GM12878 (cell line): ENCODE results near the gene LASP1. TPM values are rescaled to one million over a fixed set of nuclear protein-coding genes. Genes with fewer than 3 reads are reported as not detected.

Experiments used
- ATAC-seq: fragments of 200-7000 bp; cut with Tn5 transposase; 3 replicates; pipeline ENCODE4 v1.9.1; 2020; ENCODE audit warnings: mild to moderate bottlenecking, moderate library complexity
- BruUV-seq: library from RNA; stranded (reverse); fragments of 400-500 nt; replicated peaks from 2 replicates; lab custom pipeline; 2021; lab: Mats Ljungman, UMichigan
- CTCF ChIA-PET: fragments of 300-600 bp; sonication (Branson Sonifier 250); formaldehyde crosslinking; extraction: SDS; loops from one replicate; lab custom pipeline; 2021; ENCODE audit warnings: inconsistent platforms; lab: Yijun Ruan, JAX
- POLR2A ChIA-PET: fragments of 350-600 bp; formaldehyde crosslinking; extraction: SDS; loops from one replicate; lab custom pipeline; 2021; ENCODE audit warnings: inconsistent platforms; lab: Charles Lee
- RAD21 ChIA-PET: fragments of 300-600 bp; sonication (Branson Sonifier 250); formaldehyde crosslinking; loops from one replicate; lab custom pipeline; 2023; ENCODE audit warnings: antibody characterized with exemption; ENCODE audit not compliant: unreplicated experiment; lab: Charles Lee
- SMC1A ChIA-PET: fragments of 300-600 bp; sonication (Branson Sonifier 250); formaldehyde crosslinking; loops from one replicate; lab custom pipeline; 2023; ENCODE audit not compliant: unreplicated experiment, uncharacterized antibody; lab: Charles Lee
- DNase-seq: peaks from one replicate; pipeline ENCODE4 v3.0.0-alpha.2; 2011; ENCODE audit warnings: low read depth, low spot score
- FAIRE-seq: peaks from 3 replicates; lab custom pipeline; 2011; peaks lifted over from hg19 to GRCh38; lab: Jason Lieb, UNC
- H2AFZ ChIP-seq: 2 replicates; pipeline ENCODE4 v1.6.0; 2011; ENCODE audit warnings: low read depth, low read length, control low read depth; ENCODE audit not compliant: control insufficient read depth
- H3K27ac ChIP-seq: 2 replicates; pipeline ENCODE4 v1.5.1; 2011; ENCODE audit warnings: control low read depth; ENCODE audit not compliant: control insufficient read depth, insufficient read depth
- H3K27me3 ChIP-seq, 2 experiments: replicated peaks in 1 of 2; 2 replicates each; pipeline versions ENCODE4 v1.6.0 to v1.6.1; 2011; ENCODE audit warnings: low read length in 1 of 2; ENCODE audit not compliant: control insufficient read depth in 2 of 2, insufficient read depth in 2 of 2
- H3K36me3 ChIP-seq, 2 experiments: 2 replicates each; pipeline ENCODE4 v1.5.1; 2011; ENCODE audit warnings: low read length in 1 of 2; ENCODE audit not compliant: control insufficient read depth in 2 of 2, insufficient read depth in 2 of 2
- H3K4me1 ChIP-seq: 2 replicates; pipeline ENCODE4 v1.6.1; 2011; ENCODE audit warnings: mild to moderate bottlenecking, low read length, moderate library complexity, mixed read lengths; ENCODE audit not compliant: control insufficient read depth, insufficient read depth
- H3K4me2 ChIP-seq: 2 replicates; pipeline ENCODE4 v1.6.0; 2011; ENCODE audit warnings: control low read depth; ENCODE audit not compliant: control insufficient read depth, insufficient read depth
- H3K4me3 ChIP-seq: fragments of 200-600 bp; sonication (generic); 2 replicates; pipeline ENCODE4 v1.5.1; 2016
- H3K79me2 ChIP-seq: 2 replicates; pipeline ENCODE4 v1.6.0; 2011; ENCODE audit warnings: low read length; ENCODE audit not compliant: control insufficient read depth, insufficient read depth
- H3K9ac ChIP-seq: 2 replicates; pipeline ENCODE4 v1.8.0; 2011; ENCODE audit warnings: low read length, control low read depth, mixed read lengths; ENCODE audit not compliant: control insufficient read depth, insufficient read depth
- H3K9me3 ChIP-seq: replicated peaks from 3 replicates; pipeline ENCODE4 v1.5.1; 2011; ENCODE audit warnings: mild to moderate bottlenecking, low read length; ENCODE audit not compliant: control insufficient read depth, insufficient read depth
- H4K20me1 ChIP-seq: 2 replicates; pipeline ENCODE4 v1.6.0; 2011; ENCODE audit not compliant: control insufficient read depth, insufficient read depth
- BCL11A ChIP-seq: IDR thresholded peaks from 2 replicates; pipeline ENCODE4 v1.6.1; 2011; ENCODE audit warnings: low read depth, low read length
- DPF2 ChIP-seq: fragments of 450-650 bp; IDR thresholded peaks from 2 replicates; pipeline ENCODE4 v1.6.1; 2017; ENCODE audit warnings: mild to moderate bottlenecking
- FOXK2 ChIP-seq: fragments of 450-650 bp; IDR thresholded peaks from 2 replicates; pipeline ENCODE4 v1.6.1; 2017; ENCODE audit warnings: mild to moderate bottlenecking, moderate library complexity
- HDAC2 ChIP-seq: fragments of 200-600 bp; sonication (generic); IDR thresholded peaks from 2 replicates; pipeline ENCODE4 v1.6.1; 2017
- NFIC ChIP-seq: IDR thresholded peaks from 2 replicates; pipeline ENCODE4 v1.6.1; 2012; ENCODE audit warnings: low read depth, mild to moderate bottlenecking, inconsistent platforms, low read length, moderate library complexity
- RFX5 ChIP-seq: IDR thresholded peaks from 2 replicates; pipeline ENCODE4 v1.6.1; 2011; ENCODE audit warnings: low read depth, low read length, improper control_type of control experiment
- ZNF217 ChIP-seq: fragments of 450-650 bp; IDR thresholded peaks from 2 replicates; pipeline ENCODE4 v1.6.1; 2017; ENCODE audit warnings: antibody characterized with exemption, mild to moderate bottlenecking
- WGBS: methylation state at CpG from one replicate; pipeline ENCODE4 v1.1.6; 2016; ENCODE audit warnings: low lambda C conversion rate; ENCODE audit not compliant: insufficient replicate concordance, insufficient coverage; ENCODE audit errors: missing lambda C conversion rate; 5-methylcytosine and 5-hydroxymethylcytosine counted together
- in situ Hi-C: fragments of 300-500 bp; cut with MboI; formaldehyde crosslinking; loops from 9 replicates; pipeline ENCODE4 v1.14.3; 2018; ENCODE audit warnings: mixed read lengths
- intact Hi-C: fragments of 100-400 bp; cut with micrococcal nuclease; formaldehyde crosslinking; loops from one replicate; pipeline ENCODE4 v1.14.2; 2022; ENCODE audit not compliant: unreplicated experiment
- polyA plus RNA-seq, 11 experiments: library from polyadenylated mRNA; depleted of rRNA in 4 of 11; unstranded in 6 of 11; stranded (reverse) in 5 of 11; fragments of >200 nt; fragmentation: Nextera tagmentation in 4 of 11; fragmentation: Illumina TruSeq in 1 of 11; extraction: Ambion mirVana in 4 of 11; extraction: Trizol in 1 of 11; gene quantifications; 1 replicate in 1 of 11; 2 replicates in 10 of 11; pipeline versions ENCODE4 v1.2.1 to v1.2.3, GENCODE V29; 2011 to 2016; ENCODE audit warnings: inconsistent platforms in 2 of 11, missing spikeins in 2 of 11, low read depth in 1 of 11
- total RNA-seq, 4 experiments: library from RNA; depleted of rRNA in 3 of 4; stranded (reverse); fragments of >200 nt in 3 of 4; fragmentation: Illumina TruSeq in 1 of 4; extraction: Trizol in 1 of 4; gene quantifications; 2 replicates each; pipeline versions ENCODE4 v1.2.1 to v1.2.3, GENCODE V29; 2013 to 2021
- TF ChIP-seq, protein P1 (sequence below): IDR thresholded peaks from 2 replicates; pipeline ENCODE4 v1.6.1; 2012; ENCODE audit warnings: low read length, inconsistent platforms
- TF ChIP-seq, protein P2 (sequence below): IDR thresholded peaks from 2 replicates; pipeline ENCODE4 v1.6.1; 2011; ENCODE audit warnings: borderline replicate concordance, low read depth, mild to moderate bottlenecking, moderate library complexity, mixed read lengths, low read length; ENCODE audit not compliant: insufficient read depth; ENCODE audit errors: extremely low read length
- TF ChIP-seq, protein P3 (sequence below): fragments of 450-650 bp; IDR thresholded peaks from 2 replicates; pipeline ENCODE4 v1.6.1; 2016; ENCODE audit warnings: mild to moderate bottlenecking, moderate library complexity, borderline replicate concordance
- TF ChIP-seq, protein P4 (sequence below): IDR thresholded peaks from 2 replicates; pipeline ENCODE4 v1.6.1; 2012; ENCODE audit warnings: low read depth, low read length, improper control_type of control experiment

The LASP1 gene
- total and polyA plus RNA-seq, 10 of the 15 experiments (the other 5 are each of a cell fraction or from before 2014, with no cell fraction given), result 21.0 to 114 (median 59.3) TPM

DNA sequence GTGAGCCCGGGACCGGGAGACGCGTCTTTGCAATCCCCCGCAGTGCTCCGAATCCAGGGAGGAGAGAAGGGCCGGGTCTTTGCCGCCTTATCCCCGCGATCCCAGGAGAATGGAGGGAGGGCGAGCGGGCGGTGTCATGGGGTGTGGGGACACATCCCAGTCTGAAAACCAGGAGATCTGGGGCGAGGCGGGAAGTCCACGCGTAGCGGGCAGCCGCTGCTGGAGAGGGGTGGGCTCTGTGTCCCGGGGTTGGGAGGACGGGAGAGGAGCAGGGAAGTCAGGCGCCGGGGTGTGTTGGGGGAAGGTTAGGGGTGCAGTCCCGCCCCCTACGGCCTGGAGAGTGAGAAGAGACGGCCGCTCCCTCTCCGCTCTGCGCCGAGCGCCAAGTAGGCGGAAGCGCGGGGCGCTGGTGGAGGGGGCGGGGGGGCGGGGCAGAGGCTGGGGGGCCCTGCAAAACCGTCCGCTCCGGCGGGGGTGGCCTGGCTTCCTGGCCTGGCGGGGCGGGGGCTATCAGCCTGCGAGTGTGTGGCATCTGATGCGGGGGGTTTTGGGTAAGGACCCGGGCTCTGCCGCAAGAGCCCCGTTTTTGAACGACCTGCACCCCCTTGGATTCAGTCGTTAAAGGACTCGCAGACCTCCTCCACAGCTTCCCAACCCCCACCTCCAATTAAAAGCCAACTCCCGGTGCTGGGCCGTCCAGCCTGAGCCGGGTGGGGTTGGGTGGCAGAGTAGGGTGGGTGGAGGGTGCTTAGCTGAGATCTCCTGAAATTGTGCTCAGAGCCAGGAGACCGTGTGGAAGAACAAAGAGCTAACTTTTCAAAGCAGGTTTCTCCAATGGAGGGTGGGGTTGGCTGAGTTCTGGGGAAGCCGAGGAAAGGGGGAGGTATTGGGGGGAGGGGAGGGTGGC is 654 bp downstream of the LASP1 start (continued):
- TF ChIP-seq ZNF217 (no peak), DPF2 (no peak; the same call in 1 of the 2 replicates), FOXK2 (peak; percentile 36; the same call in 1 of the 2 replicates)
- TF ChIP-seq, protein P1, sequence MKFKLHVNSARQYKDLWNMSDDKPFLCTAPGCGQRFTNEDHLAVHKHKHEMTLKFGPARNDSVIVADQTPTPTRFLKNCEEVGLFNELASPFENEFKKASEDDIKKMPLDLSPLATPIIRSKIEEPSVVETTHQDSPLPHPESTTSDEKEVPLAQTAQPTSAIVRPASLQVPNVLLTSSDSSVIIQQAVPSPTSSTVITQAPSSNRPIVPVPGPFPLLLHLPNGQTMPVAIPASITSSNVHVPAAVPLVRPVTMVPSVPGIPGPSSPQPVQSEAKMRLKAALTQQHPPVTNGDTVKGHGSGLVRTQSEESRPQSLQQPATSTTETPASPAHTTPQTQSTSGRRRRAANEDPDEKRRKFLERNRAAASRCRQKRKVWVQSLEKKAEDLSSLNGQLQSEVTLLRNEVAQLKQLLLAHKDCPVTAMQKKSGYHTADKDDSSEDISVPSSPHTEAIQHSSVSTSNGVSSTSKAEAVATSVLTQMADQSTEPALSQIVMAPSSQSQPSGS, result no peak

DNA sequence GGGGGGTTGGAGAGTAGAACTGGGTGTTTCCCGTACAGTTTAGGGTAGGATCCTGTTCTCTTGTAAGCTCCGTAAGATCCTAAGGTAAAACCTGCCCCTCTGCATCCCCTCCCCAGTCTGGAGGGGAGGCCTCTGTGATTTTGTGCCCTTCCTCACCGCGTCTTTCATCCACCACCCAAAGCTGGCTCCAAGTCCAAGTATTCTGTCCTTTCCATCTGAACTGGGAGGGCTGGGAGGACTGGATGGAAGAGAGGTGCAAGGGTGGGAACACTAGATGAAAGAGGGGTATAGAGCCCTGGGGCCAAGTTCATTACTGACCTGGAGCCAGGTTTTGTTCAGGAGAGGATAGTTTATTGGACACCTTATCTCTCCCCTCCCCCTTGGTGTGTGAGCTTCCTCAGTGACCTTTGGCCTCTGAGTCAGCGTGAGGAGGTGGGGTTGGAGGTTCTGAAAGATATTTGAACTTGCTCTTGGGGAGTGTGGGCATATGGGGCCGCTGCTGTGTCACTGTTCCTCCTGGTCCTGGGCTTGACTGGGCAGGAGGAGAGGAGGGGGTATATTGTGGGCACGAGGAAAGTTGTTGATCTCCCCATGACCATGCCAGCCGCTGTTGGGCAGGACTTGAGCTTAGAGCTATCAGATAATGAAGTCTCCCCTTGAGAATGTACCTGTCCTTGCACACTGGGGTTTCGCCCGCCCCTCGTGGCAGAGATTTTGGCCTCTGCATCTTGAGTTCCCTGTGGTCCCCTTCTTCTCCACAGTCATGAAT is 1.6 kb downstream of the LASP1 start:
- Histone ChIP-seq H4K20me1 (peaks cover 10% of the 10 kb centered on the region; the same call in 1 of the 2 replicates), H3K9ac (peak overlapping the region; percentile 88), H3K79me2 (peaks cover 60% of the 10 kb centered on the region), H3K4me2 (peak overlapping the region; percentile 95), H3K4me1 (peaks cover 19% of the 10 kb centered on the region), H3K27me3 (no peaks in the 10 kb centered on the region), H3K36me3 (peaks cover 0 to 9% of the 10 kb centered on the region in 2 experiments; a peak in 1 of 4 replicates), H3K27ac (peak overlapping the region; percentile 80), H3K9me3 (no peaks in the 10 kb centered on the region), H3K4me3 (peak overlapping the region; percentile 99), H2AFZ (no peak overlapping the region)
- TSS peak; percentile 58 for BruUV-seq
- ATAC-seq (peak; percentile 24), DNase-seq (peak; percentile 45), FAIRE-seq (peak; percentile 79)
- WGBS, result 11% methylated on average over 11 of the region's 11 CpGs
- in situ Hi-C loops (no loop called here), intact Hi-C loops (loop anchor here (10.0 kb wide), 1 partner anchor 113 kb away; no protein-coding TSS in a partner anchor)
- RAD21 ChIA-PET, result interaction anchor here (0.6 to 4.9 kb wide), 18 partner anchors 8 to 373 kb away, joined by 3 to 37 read pairs (median 4); partner anchors contain the start of genes ARL5C, CWC25 and RPL23
- POLR2A ChIA-PET, result interaction anchor here (0.5 to 6.3 kb wide), 13 partner anchors 18 to 329 kb away, joined by 3 to 61 read pairs (median 4); partner anchors contain the start of genes MLLT6, RPL19 and RPL23
- CTCF ChIA-PET, result interaction anchor here (0.6 to 5.4 kb wide), 28 partner anchors 10 to 373 kb away, joined by 3 to 59 read pairs (median 4); partner anchors contain the start of genes ARL5C, LASP1NB and RPL23
- SMC1A ChIA-PET, result interaction anchor here (0.6 to 4.7 kb wide), 21 partner anchors 8 to 293 kb away, joined by 3 to 31 read pairs (median 5); partner anchors contain the start of genes CWC25, LASP1NB and RPL23
- TF ChIP-seq NFIC (no peak), RFX5 (no peak), BCL11A (no peak), HDAC2 (no peak)
- TF ChIP-seq, protein P2, sequence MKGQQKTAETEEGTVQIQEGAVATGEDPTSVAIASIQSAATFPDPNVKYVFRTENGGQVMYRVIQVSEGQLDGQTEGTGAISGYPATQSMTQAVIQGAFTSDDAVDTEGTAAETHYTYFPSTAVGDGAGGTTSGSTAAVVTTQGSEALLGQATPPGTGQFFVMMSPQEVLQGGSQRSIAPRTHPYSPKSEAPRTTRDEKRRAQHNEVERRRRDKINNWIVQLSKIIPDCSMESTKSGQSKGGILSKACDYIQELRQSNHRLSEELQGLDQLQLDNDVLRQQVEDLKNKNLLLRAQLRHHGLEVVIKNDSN, result no peak
- TF ChIP-seq, protein P3, sequence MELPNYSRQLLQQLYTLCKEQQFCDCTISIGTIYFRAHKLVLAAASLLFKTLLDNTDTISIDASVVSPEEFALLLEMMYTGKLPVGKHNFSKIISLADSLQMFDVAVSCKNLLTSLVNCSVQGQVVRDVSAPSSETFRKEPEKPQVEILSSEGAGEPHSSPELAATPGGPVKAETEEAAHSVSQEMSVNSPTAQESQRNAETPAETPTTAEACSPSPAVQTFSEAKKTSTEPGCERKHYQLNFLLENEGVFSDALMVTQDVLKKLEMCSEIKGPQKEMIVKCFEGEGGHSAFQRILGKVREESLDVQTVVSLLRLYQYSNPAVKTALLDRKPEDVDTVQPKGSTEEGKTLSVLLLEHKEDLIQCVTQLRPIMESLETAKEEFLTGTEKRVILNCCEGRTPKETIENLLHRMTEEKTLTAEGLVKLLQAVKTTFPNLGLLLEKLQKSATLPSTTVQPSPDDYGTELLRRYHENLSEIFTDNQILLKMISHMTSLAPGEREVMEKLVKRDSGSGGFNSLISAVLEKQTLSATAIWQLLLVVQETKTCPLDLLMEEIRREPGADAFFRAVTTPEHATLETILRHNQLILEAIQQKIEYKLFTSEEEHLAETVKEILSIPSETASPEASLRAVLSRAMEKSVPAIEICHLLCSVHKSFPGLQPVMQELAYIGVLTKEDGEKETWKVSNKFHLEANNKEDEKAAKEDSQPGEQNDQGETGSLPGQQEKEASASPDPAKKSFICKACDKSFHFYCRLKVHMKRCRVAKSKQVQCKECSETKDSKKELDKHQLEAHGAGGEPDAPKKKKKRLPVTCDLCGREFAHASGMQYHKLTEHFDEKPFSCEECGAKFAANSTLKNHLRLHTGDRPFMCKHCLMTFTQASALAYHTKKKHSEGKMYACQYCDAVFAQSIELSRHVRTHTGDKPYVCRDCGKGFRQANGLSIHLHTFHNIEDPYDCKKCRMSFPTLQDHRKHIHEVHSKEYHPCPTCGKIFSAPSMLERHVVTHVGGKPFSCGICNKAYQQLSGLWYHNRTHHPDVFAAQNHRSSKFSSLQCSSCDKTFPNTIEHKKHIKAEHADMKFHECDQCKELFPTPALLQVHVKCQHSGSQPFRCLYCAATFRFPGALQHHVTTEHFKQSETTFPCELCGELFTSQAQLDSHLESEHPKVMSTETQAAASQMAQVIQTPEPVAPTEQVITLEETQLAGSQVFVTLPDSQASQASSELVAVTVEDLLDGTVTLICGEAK, result no peak
- TF ChIP-seq, protein P4, sequence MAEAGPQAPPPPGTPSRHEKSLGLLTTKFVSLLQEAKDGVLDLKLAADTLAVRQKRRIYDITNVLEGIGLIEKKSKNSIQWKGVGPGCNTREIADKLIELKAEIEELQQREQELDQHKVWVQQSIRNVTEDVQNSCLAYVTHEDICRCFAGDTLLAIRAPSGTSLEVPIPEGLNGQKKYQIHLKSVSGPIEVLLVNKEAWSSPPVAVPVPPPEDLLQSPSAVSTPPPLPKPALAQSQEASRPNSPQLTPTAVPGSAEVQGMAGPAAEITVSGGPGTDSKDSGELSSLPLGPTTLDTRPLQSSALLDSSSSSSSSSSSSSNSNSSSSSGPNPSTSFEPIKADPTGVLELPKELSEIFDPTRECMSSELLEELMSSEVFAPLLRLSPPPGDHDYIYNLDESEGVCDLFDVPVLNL, result 0 out of 2 replicates have a peak, but pooled peaks have one; percentile 18
